HG03575 (cell line): ENCODE data around the gene ATE1.
"Not testable (repeated sequence)": the region's sequence is repeated elsewhere in the genome, so short reads cannot be mapped to it uniquely, and the experiment has no call there.

Source experiments
- ATAC-seq: cut with Tn5 transposase; IDR thresholded peaks from one replicate; pipeline ENCODE4 v1.9.1; 2021; ENCODE audit not compliant: unreplicated experiment, insufficient number of reproducible peaks, low FRiP score; ENCODE audit errors: extremely low read depth

Gene ATE1

GRCh38 chr10:121765204-121765603 lies 162.6 kb downstream of the ATE1 start:
- no peak for ATAC-seq

GRCh38 chr10:121764233-121764942 lies 163.4 kb downstream of the ATE1 start:
- ATAC-seq = no peak

- not testable (repeated sequence) for ATAC-seq
Observed at GRCh38 chr10:121757241-121757640, 170.6 kb downstream of the ATE1 start.

GRCh38 chr10:121755496-121755895 lies 172.3 kb downstream of the ATE1 start:
- not testable (repeated sequence) for ATAC-seq

GRCh38 chr10:121754666-121755065 lies 173.2 kb downstream of the ATE1 start:
- no peak for ATAC-seq

- peak; percentile 84 for ATAC-seq
Observed at GRCh38 chr10:121753726-121754476, 173.9 kb downstream of the ATE1 start.

- no peak for ATAC-seq
Observed at GRCh38 chr10:121751191-121751760, 176.6 kb downstream of the ATE1 start.

GRCh38 chr10:121747163-121747775 lies 180.6 kb downstream of the ATE1 start:
- no peak for ATAC-seq

GRCh38 chr10:121741248-121741792 lies 186.5 kb downstream of the ATE1 start:
- ATAC-seq = no peak

GRCh38 chr10:121740069-121740468 lies 187.8 kb downstream of the ATE1 start:
- no peak for ATAC-seq

GRCh38 chr10:121739114-121739513 lies 188.7 kb downstream of the ATE1 start:
- no peak for ATAC-seq

- no peak for ATAC-seq
Observed at GRCh38 chr10:121736315-121737130, 191.3 kb downstream of the ATE1 start.

GRCh38 chr10:121735263-121735662 lies 192.6 kb downstream of the ATE1 start:
- ATAC-seq = no peak

GRCh38 chr10:121734589-121735045 lies 193.2 kb downstream of the ATE1 start:
- no peak for ATAC-seq

- no peak for ATAC-seq
Observed at GRCh38 chr10:121732656-121733445, 195.0 kb downstream of the ATE1 start.

- ATAC-seq = no peak
Observed at GRCh38 chr10:121732172-121732571, 195.7 kb downstream of the ATE1 start.

- no peak for ATAC-seq
Observed at GRCh38 chr10:121724282-121724681, 203.5 kb downstream of the ATE1 start.

- ATAC-seq = no peak
Observed at GRCh38 chr10:121722665-121723064, 205.2 kb downstream of the ATE1 start.
